Epidermal melanocyte (primary cell): ENCODE results near the gene PRF1.
"Not testable (repeated sequence)": the region's sequence is repeated elsewhere in the genome, so short reads cannot be mapped to it uniquely, and the experiment has no call there.

Source experiments
- DNase-seq: peaks from one replicate; pipeline ENCODE4 v3.0.0; 2011; ENCODE audit warnings: low spot score; ENCODE audit not compliant: insufficient read length

The PRF1 gene

GRCh38 chr10:70617798-70618568 is 15.4 kb upstream of the PRF1 start:
- DNase-seq, result no peak

- DNase-seq, result no peak
Measured at GRCh38 chr10:70616761-70617160, 14.2 kb upstream of the PRF1 start.

GRCh38 chr10:70615784-70616522 is 13.4 kb upstream of the PRF1 start:
- no peak for DNase-seq

- no peak for DNase-seq
Measured at GRCh38 chr10:70615211-70615610, 12.7 kb upstream of the PRF1 start.

- DNase-seq, result not testable (repeated sequence)
Measured at GRCh38 chr10:70614364-70614763, 11.8 kb upstream of the PRF1 start.

- DNase-seq, result no peak
Measured at GRCh38 chr10:70613941-70614340, 11.4 kb upstream of the PRF1 start.

GRCh38 chr10:70607936-70608335 is 5.4 kb upstream of the PRF1 start:
- no peak for DNase-seq

- no peak for DNase-seq
Measured at GRCh38 chr10:70605161-70605560, 2.6 kb upstream of the PRF1 start.

- no peak for DNase-seq
Measured at GRCh38 chr10:70604106-70604505, 1.6 kb upstream of the PRF1 start.

- no peak for DNase-seq
Measured at GRCh38 chr10:70603449-70603801, 884 bp upstream of the PRF1 start.

GRCh38 chr10:70601746-70602145 is 795 bp downstream of the PRF1 start:
- DNase-seq, result no peak

- DNase-seq, result no peak
Measured at GRCh38 chr10:70600512-70601395, 1.8 kb downstream of the PRF1 start.

GRCh38 chr10:70599791-70600190 is 2.8 kb downstream of the PRF1 start:
- DNase-seq, result no peak

- DNase-seq, result no peak
Measured at GRCh38 chr10:70599319-70599718, 3.2 kb downstream of the PRF1 start.

GRCh38 chr10:70598857-70599295 is 3.7 kb downstream of the PRF1 start:
- no peak for DNase-seq

GRCh38 chr10:70597856-70598815 is 4.4 kb downstream of the PRF1 start:
- no peak for DNase-seq

- no peak for DNase-seq
Measured at GRCh38 chr10:70596860-70597809, 5.4 kb downstream of the PRF1 start.

GRCh38 chr10:70596110-70596798 is 6.3 kb downstream of the PRF1 start:
- DNase-seq, result no peak

GRCh38 chr10:70595566-70596016 is 7.0 kb downstream of the PRF1 start:
- DNase-seq, result no peak
